ENCODE data around the gene CENPX.

DNA sequence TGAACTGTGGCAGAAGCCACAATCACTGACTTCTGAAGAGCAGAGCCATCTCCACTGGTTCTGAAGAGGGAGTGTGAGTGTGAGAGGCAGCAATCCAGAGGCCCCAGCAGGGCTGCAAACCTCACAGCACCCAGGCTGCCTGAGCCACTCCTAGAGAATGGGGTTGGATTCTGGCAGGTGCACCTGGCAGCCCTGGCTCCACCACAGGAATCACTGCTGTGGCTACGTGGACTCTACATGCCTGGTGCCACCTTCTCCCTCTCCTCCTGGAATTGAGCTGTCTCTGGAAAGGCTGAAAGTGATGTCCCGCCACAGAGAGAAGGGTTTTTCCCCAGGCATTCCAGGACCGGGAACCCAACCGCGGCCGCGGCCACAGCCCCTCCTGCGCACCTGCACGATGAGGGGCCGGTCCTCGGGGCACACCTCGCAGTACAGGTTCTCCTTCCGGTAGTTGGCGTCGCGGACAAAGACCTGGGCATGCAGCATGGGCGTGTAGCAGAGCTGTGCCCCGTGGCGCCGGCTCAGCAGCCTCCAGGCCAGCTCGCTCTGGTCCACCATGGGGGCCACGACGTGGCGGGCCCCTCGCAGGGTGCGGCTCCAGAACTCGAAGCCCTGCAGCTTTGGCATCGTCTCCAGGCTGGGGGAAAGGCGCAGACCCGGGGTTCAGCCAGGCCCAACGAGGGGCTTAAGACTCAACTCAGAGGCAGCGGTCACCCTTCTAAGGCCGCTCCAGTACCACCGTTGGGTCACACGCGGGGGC lies 41.9 kb upstream of the CENPX start:
- TF ChIP-seq CTCF (IDR thresholded peaks at IDR 0.05 in 8 of 11, conservative IDR thresholded peaks at IDR 0.05 in 3 of 11) (no peak), POLR2A (IDR thresholded peaks at IDR 0.05) (no peak), POLR2AphosphoS5 (IDR thresholded peaks at IDR 0.05) (no peak)
